Spleen (tissue), 7 donors: ENCODE results near the gene ICAM3.

ENCODE experiments used
- POLR2A ChIP-seq, 3 donors: fragments of 450-650 bp; IDR thresholded peaks; one replicate each; pipeline ENCODE4 v1.5.1; 2017; ENCODE audit warnings: antibody characterized with exemption in 3 of 3, mild to moderate bottlenecking in 1 of 3
- TF ChIP-seq, protein P1 (sequence below), 11 experiments: fragments of 200-600 bp in 7 of 11; fragments of 450-650 bp in 4 of 11; sonication (generic) in 4 of 11; IDR thresholded peaks in 8 of 11; conservative IDR thresholded peaks in 3 of 11; 1 replicate in 7 of 11; 2 replicates in 4 of 11; pipeline versions ENCODE4 v1.4.0 to v1.8.0; 2016 to 2021; ENCODE audit warnings: antibody characterized with exemption in 11 of 11, inconsistent platforms in 4 of 11, mild to moderate bottlenecking in 1 of 11
- donor health status: DM: no; HTN: no; CAD: no; lungs with moderate emphysema.
- donor health status: DM: no; HTN: no; CAD: no.
- donor health status: DM: no; HTN: no; CAD: no.

DNA sequence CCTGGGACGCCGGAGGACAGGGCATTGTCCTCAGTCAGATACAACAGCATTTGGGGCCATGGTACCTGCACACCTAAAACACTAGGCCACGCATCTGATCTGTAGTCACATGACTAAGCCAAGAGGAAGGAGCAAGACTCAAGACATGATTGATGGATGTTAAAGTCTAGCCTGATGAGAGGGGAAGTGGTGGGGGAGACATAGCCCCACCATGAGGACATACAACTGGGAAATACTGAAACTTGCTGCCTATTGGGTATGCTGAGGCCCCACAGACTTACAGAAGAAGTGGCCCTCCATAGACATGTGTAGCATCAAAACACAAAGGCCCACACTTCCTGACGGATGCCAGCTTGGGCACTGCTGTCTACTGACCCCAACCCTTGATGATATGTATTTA lies 54.0 kb downstream of the ICAM3 start:
- TF ChIP-seq, protein P1, sequence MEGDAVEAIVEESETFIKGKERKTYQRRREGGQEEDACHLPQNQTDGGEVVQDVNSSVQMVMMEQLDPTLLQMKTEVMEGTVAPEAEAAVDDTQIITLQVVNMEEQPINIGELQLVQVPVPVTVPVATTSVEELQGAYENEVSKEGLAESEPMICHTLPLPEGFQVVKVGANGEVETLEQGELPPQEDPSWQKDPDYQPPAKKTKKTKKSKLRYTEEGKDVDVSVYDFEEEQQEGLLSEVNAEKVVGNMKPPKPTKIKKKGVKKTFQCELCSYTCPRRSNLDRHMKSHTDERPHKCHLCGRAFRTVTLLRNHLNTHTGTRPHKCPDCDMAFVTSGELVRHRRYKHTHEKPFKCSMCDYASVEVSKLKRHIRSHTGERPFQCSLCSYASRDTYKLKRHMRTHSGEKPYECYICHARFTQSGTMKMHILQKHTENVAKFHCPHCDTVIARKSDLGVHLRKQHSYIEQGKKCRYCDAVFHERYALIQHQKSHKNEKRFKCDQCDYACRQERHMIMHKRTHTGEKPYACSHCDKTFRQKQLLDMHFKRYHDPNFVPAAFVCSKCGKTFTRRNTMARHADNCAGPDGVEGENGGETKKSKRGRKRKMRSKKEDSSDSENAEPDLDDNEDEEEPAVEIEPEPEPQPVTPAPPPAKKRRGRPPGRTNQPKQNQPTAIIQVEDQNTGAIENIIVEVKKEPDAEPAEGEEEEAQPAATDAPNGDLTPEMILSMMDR (IDR thresholded peaks at IDR 0.05 in 8 of 11, conservative IDR thresholded peaks at IDR 0.05 in 3 of 11) = no peak
- no peak for TF ChIP-seq POLR2A (IDR thresholded peaks at IDR 0.05)
